Measurements from ENCODE around the gene ABHD17B.

- TF ChIP-seq ZNF274 (IDR thresholded peaks at IDR 0.05; ENCODE audit: low read depth, low read length), result no peak
- TF ChIP-seq YY1 (IDR thresholded peaks at IDR 0.05; ENCODE audit: insufficient read depth, insufficient read length), result no peak
- no peak for TF ChIP-seq SUZ12 (IDR thresholded peaks at IDR 0.05; ENCODE audit: extremely low read depth, insufficient read depth, insufficient read length)
Observed at GRCh38 chr9:71895117-71895516, 15.9 kb downstream of the ABHD17B start.
